Measurements from ENCODE around the gene FOXO3. TPM values are rescaled to one million over a fixed set of nuclear protein-coding genes. Genes with fewer than 3 reads are reported as not detected.

FOXO3 gene
- total RNA-seq, 1 donor from 2014 or later: 91.5 TPM

DNA sequence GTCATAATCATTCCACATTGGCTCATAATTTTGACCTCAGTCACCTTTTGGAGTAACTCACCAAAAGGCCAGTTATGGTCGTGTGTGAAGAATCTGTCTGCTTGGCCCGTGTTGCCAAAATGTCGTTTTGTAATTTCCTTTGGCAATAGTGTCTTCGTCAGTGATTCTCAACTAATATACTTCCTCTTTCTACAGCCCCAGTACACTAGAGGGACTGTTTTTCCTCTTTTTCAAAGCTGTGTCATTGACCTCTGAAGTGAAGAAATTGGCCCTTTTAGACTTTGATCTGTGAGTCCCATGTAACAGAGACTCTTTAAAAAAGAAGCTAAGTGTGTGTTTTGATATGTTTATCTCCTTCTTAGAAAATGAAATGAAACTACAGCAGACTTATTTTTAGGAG, 5.2 kb downstream of the FOXO3 start:
- Histone ChIP-seq H3K36me3 (peaks cover 22 to 51% of the 10 kb centered on the region in 2 donors), H3K9me3 (no peaks in the 10 kb centered on the region), H3K27ac (peak overlapping the region; percentile 98), H3K4me1 (peaks cover 2 to 47% of the 10 kb centered on the region in 2 donors), H3K27me3 (no peaks in the 10 kb centered on the region), H3K4me3 (peak overlapping the region in 1 of 2 donors; percentile 93)
- intact Hi-C loops (cut with DNase I): loop anchor here (2.0 kb wide), 1 partner anchor 23 kb away; no protein-coding TSS in a partner anchor
- DNase-seq (ENCODE audit: low spot score in 2 of 2): peak in 1 of 2 donors; percentile 88
- TF ChIP-seq, protein P1, sequence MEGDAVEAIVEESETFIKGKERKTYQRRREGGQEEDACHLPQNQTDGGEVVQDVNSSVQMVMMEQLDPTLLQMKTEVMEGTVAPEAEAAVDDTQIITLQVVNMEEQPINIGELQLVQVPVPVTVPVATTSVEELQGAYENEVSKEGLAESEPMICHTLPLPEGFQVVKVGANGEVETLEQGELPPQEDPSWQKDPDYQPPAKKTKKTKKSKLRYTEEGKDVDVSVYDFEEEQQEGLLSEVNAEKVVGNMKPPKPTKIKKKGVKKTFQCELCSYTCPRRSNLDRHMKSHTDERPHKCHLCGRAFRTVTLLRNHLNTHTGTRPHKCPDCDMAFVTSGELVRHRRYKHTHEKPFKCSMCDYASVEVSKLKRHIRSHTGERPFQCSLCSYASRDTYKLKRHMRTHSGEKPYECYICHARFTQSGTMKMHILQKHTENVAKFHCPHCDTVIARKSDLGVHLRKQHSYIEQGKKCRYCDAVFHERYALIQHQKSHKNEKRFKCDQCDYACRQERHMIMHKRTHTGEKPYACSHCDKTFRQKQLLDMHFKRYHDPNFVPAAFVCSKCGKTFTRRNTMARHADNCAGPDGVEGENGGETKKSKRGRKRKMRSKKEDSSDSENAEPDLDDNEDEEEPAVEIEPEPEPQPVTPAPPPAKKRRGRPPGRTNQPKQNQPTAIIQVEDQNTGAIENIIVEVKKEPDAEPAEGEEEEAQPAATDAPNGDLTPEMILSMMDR (IDR thresholded peaks at IDR 0.05): peak in 1 of 3 experiments; percentile 11

DNA sequence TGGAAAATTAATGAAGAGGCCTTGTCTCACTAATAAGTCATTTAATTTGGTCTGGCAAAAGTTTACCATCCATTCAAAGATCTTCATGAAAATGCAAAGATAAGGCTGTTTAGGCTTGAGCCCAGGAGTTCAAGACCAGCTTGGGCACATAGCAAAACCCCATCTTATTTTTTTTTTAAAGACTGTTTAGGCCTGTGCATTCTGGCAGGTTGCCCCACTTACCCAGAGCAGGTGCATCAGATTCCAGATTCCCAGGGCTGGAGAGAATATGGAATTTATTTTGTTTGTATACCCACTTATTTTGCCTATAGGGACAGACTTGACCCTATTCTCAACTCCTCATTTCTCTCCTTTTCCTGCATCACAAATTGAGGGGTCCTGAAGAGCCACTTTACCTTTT, 5.7 kb downstream of the FOXO3 start:
- intact Hi-C loops (cut with DNase I): no loop called here
- Histone ChIP-seq H3K9me3 (no peaks in the 10 kb centered on the region), H3K27me3 (no peaks in the 10 kb centered on the region), H3K4me1 (peaks cover 3 to 52% of the 10 kb centered on the region in 2 donors), H3K27ac (peak overlapping the region; percentile 98), H3K4me3 (peak overlapping the region; percentile 31 to 93), H3K36me3 (peaks cover 23 to 56% of the 10 kb centered on the region in 2 donors)
- peak in 1 of 2 donors; percentile 55 for DNase-seq (ENCODE audit: low spot score in 2 of 2)
- TF ChIP-seq, protein P1 (IDR thresholded peaks at IDR 0.05): no peak

DNA sequence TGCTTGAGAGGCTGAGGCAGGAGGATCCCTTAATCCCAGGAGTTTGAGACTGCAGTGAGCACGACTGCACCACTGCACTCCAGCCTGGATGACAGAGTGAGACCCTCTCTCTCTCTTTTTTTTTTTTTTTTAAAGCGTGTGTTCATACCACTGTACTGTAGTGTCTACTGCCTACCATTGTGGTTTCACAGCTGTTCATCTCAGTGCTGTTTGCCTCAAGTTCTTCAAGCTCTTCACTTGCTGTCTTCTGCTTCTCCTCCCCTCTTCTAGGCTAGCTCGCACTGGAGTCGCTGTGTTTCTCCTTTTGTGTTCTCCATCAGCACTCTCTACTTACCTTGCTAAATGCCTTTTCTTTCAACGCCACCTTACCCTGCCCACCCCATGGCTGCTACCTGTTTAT, 7.4 kb downstream of the FOXO3 start:
- peak overlapping the region in 1 of 2 donors; percentile 16 for H3K27ac ChIP-seq
- intact Hi-C loops (cut with DNase I): no loop called here
- H3K27me3 ChIP-seq: no peaks in the 10 kb centered on the region
- no peaks in the 10 kb centered on the region for H3K9me3 ChIP-seq
- DNase-seq (ENCODE audit: low spot score in 2 of 2): peak in 1 of 2 donors; percentile 44
- TF ChIP-seq, protein P1 (IDR thresholded peaks at IDR 0.05): no peak
- peaks cover 12 to 63% of the 10 kb centered on the region in 2 donors for H3K4me1 ChIP-seq
- peaks cover 32 to 65% of the 10 kb centered on the region in 2 donors for H3K36me3 ChIP-seq
- H3K4me3 ChIP-seq: peak overlapping the region in 1 of 2 donors; percentile 2

DNA sequence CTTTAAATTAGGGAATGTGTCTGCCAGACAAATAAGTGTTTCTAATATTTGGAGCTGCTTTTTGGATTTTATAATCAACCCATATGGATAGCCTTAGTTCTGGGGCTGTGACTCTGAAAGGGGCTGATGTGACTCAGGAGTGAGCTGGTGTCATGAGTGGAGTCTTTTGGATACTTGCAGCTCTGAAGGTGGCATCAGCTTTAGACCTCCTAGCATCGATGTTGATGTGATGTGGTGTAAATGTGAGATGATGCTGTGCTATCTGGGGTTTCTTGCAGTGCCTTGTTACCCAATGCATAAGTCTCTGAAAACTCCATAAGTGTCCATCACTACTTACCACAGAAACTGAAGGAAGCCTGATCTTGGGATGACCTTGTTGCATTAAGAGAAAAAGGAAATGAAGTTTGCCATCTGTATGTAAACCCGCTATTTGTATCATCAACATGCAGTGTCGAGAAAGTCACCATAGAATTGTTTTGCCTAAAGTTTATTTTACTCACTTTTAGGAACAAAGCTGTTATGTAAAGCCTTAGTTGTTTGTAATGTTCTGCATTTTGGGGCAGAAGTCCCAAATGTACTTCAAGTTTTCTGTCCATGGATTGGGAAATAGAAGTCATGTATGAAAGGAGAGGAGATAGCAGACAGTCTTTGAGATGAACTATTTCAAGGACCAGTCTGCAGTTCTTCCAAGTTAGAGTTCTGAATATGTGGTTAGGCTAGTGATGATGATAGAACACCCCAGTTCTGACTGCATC, 8.0 kb downstream of the FOXO3 start:
- intact Hi-C loops (cut with DNase I): no loop called here

DNA sequence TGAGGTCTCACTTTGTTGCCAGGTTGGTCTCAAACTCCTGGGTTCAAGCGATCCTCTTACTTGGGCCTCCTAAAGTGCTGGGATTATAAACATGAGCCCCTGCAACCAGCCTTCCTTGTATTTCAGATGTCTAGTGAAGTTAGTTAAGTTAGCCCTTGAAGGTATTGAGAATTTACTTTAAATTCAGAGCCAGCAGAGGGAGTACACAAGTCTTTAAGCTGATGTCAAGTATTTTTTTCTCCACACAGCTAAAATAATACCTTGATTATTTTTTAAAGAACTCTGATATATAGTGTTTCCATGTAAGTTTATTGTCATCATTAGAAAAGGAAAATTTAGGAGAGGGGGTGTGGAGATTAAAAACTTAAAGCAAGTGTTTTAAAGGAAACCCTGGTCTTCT, 9.8 kb downstream of the FOXO3 start:
- Histone ChIP-seq H3K27ac (peak overlapping the region in 1 of 2 donors; percentile 23), H3K9me3 (no peaks in the 10 kb centered on the region), H3K4me1 (peaks cover 12 to 74% of the 10 kb centered on the region in 2 donors), H3K36me3 (peaks cover 36 to 67% of the 10 kb centered on the region in 2 donors), H3K4me3 (no peak overlapping the region), H3K27me3 (no peaks in the 10 kb centered on the region)
- TF ChIP-seq, protein P1 (IDR thresholded peaks at IDR 0.05): no peak
- intact Hi-C loops (cut with DNase I): loop anchor here (5.0 kb wide), 1 partner anchor 57 kb away; no protein-coding TSS in a partner anchor
- no peak for DNase-seq (ENCODE audit: low spot score in 2 of 2)

More for the DNA sequence above, 8.0 kb downstream of the FOXO3 start:
- Histone ChIP-seq H3K4me1 (peaks cover 12 to 69% of the 10 kb centered on the region in 2 donors), H3K36me3 (peaks cover 36 to 67% of the 10 kb centered on the region in 2 donors), H3K4me3 (no peak overlapping the region), H3K9me3 (no peaks in the 10 kb centered on the region), H3K27me3 (no peaks in the 10 kb centered on the region), H3K27ac (peak overlapping the region in 1 of 2 donors; percentile 16)
- peak in 1 of 2 donors; percentile 44 for DNase-seq (ENCODE audit: low spot score in 2 of 2)
- TF ChIP-seq, protein P1 (IDR thresholded peaks at IDR 0.05): no peak
